Measurements from ENCODE around the gene SEC14L6. TPM values are rescaled to one million over a fixed set of nuclear protein-coding genes. Genes with fewer than 3 reads are reported as not detected.

SEC14L6 gene
- total RNA-seq, 2 experiments from 2014 or later = not detected

DNA sequence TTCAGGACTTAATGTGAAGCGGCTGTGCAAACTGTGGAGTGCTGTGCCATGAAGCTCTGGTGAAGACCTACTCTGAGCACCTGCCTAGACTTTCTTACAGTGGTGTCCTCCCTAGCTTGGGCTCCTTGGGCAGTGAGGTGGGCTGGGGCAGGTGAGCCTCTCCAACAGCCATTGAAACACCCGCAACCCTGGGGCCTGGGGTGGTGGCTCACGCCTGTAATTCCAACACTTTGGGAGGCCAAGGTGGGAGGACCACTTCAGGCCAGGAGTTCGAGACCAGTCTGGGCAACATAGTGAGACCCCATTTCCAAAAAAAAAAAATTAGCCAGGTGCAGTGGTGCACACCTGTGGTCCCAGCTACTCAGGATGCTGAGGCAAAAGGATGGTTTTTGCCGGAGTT lies 60.4 kb downstream of the SEC14L6 start:
- TF ChIP-seq, protein P1, sequence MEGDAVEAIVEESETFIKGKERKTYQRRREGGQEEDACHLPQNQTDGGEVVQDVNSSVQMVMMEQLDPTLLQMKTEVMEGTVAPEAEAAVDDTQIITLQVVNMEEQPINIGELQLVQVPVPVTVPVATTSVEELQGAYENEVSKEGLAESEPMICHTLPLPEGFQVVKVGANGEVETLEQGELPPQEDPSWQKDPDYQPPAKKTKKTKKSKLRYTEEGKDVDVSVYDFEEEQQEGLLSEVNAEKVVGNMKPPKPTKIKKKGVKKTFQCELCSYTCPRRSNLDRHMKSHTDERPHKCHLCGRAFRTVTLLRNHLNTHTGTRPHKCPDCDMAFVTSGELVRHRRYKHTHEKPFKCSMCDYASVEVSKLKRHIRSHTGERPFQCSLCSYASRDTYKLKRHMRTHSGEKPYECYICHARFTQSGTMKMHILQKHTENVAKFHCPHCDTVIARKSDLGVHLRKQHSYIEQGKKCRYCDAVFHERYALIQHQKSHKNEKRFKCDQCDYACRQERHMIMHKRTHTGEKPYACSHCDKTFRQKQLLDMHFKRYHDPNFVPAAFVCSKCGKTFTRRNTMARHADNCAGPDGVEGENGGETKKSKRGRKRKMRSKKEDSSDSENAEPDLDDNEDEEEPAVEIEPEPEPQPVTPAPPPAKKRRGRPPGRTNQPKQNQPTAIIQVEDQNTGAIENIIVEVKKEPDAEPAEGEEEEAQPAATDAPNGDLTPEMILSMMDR (conservative IDR thresholded peaks at IDR 0.05; ENCODE audit: low read length) = no peak
- no peak for TF ChIP-seq EZH2phosphoT487 (IDR thresholded peaks at IDR 0.05; ENCODE audit: borderline replicate concordance, low read depth, low read length)
- DNase-seq (ENCODE audit: low spot score) = no peak
- H3K4me3 ChIP-seq (ENCODE audit: low read depth, low read length, poor library complexity, severe bottlenecking) = no peak overlapping the region
- no peak overlapping the region for H2AFZ ChIP-seq (ENCODE audit: low read length)
- ChIA-PET CTCF (ENCODE audit: unreplicated experiment) (interaction anchor here (0.6 kb wide), 1 partner anchor 448 kb away, joined by 3 read pairs; no protein-coding TSS in a partner anchor), POLR2A (no interaction called here)
- H3K4me2 ChIP-seq (ENCODE audit: low read length) = no peak overlapping the region
- no TSS peak for BruUV-seq (replicated peaks)
- intact Hi-C loops (cut with micrococcal nuclease; ENCODE audit: unreplicated experiment) = loop anchor here (10.0 kb wide), 1 partner anchor 201 kb away; the partner anchor contains the start of gene CASTOR1
- no peaks in the 10 kb centered on the region for H3K36me3 ChIP-seq (ENCODE audit: insufficient read depth, low read length)
- no peak overlapping the region for H3K27ac ChIP-seq (ENCODE audit: low read depth, low read length, poor library complexity, severe bottlenecking)
- no peaks in the 10 kb centered on the region for H4K20me1 ChIP-seq (ENCODE audit: insufficient read depth, low read length)
- no peaks in the 10 kb centered on the region for H3K79me2 ChIP-seq (ENCODE audit: insufficient read depth, low read depth, low read length)
- no peaks in the 10 kb centered on the region for H3K9me2 ChIP-seq (ENCODE audit: insufficient read depth, low read length)
- no peaks in the 10 kb centered on the region for H3K4me1 ChIP-seq (ENCODE audit: insufficient read depth, low read length, poor library complexity, severe bottlenecking)
- no peaks in the 10 kb centered on the region for H3K9me3 ChIP-seq (ENCODE audit: low read length)

DNA sequence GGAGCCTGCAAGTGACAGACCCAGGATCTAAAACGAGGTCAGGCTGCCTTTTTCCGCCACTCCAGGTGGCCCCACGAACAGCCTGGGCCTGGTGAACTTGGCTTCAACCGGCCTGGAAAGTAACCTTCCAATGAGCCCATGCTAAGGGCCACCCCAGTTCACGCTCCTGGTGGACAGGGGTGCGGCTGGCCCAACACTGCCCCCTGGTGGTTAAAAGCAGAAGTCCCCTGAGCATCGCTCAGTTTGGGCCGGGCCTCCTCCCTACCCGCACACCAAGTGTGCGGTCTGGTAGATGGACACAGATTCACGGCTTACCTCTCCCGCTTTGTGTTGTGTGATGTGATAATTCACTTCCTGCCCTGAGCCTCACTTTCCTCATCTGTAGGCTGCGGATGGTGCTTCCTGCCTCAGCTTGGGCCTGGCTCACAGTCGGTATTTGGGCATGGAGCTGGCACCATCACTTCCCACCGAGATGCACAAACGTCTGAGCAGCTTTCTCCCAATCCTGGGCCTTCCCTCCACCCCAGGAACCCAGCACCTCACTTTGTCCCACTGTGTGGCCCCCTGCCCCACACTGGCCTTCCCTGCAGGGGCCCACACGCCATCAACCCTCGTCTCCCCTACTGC lies 61.1 kb downstream of the SEC14L6 start:
- Histone ChIP-seq H3K4me3 (ENCODE audit: low read depth, low read length, poor library complexity, severe bottlenecking) (no peak overlapping the region), H3K4me1 (ENCODE audit: insufficient read depth, low read length, poor library complexity, severe bottlenecking) (no peaks in the 10 kb centered on the region), H3K4me2 (ENCODE audit: low read length) (no peak overlapping the region), H3K36me3 (ENCODE audit: insufficient read depth, low read length) (no peaks in the 10 kb centered on the region), H3K9me3 (ENCODE audit: low read length) (no peaks in the 10 kb centered on the region), H3K27ac (ENCODE audit: low read depth, low read length, poor library complexity, severe bottlenecking) (no peak overlapping the region), H3K9me2 (ENCODE audit: insufficient read depth, low read length) (no peaks in the 10 kb centered on the region), H3K79me2 (ENCODE audit: insufficient read depth, low read depth, low read length) (no peaks in the 10 kb centered on the region), H2AFZ (ENCODE audit: low read length) (no peak overlapping the region), H4K20me1 (ENCODE audit: insufficient read depth, low read length) (no peaks in the 10 kb centered on the region)
- POLR2A ChIA-PET = interaction anchor here (0.7 kb wide), 1 partner anchor 113 kb away, joined by 3 read pairs; no protein-coding TSS in a partner anchor
- DNase-seq (ENCODE audit: low spot score) = peak; percentile 59
- CTCF ChIA-PET (ENCODE audit: unreplicated experiment) = interaction anchor here (0.6 kb wide), 1 partner anchor 449 kb away, joined by 3 read pairs; no protein-coding TSS in a partner anchor
- BruUV-seq (replicated peaks) = no TSS peak
- TF ChIP-seq EZH2phosphoT487 (IDR thresholded peaks at IDR 0.05; ENCODE audit: borderline replicate concordance, low read depth, low read length) = no peak
- TF ChIP-seq, protein P1 (conservative IDR thresholded peaks at IDR 0.05; ENCODE audit: low read length) = peak; percentile 89
- intact Hi-C loops (cut with micrococcal nuclease; ENCODE audit: unreplicated experiment) = loop anchor here (2.0 to 10.0 kb wide), 3 partner anchors 41 to 201 kb away; partner anchors contain the start of gene CASTOR1

DNA sequence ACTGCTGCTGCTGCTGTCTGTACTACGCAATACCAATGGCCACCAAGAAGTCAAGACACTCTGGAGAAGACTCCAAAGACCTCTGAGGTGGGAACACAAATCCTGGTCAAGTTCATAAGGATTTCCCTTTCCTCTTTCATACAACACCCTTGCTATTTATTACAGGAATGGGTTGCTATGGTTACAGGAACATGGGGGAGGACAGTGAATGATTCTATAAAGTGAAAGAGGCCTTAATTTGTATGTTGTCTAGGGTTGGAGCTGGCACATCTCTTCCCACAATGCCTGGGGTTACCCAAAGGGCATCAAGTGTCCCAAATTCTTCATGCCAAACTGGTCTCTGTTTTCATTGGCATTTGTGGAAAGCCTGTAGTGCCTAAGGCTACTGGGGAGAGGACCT lies 63.4 kb downstream of the SEC14L6 start:
- ChIA-PET CTCF (ENCODE audit: unreplicated experiment) (no interaction called here), POLR2A (no interaction called here)
- Histone ChIP-seq H3K9me2 (ENCODE audit: insufficient read depth, low read length) (no peaks in the 10 kb centered on the region), H2AFZ (ENCODE audit: low read length) (no peak overlapping the region), H3K4me3 (ENCODE audit: low read depth, low read length, poor library complexity, severe bottlenecking) (no peak overlapping the region), H3K4me2 (ENCODE audit: low read length) (no peak overlapping the region), H3K27ac (ENCODE audit: low read depth, low read length, poor library complexity, severe bottlenecking) (no peak overlapping the region), H3K4me1 (ENCODE audit: insufficient read depth, low read length, poor library complexity, severe bottlenecking) (no peaks in the 10 kb centered on the region), H3K36me3 (ENCODE audit: insufficient read depth, low read length) (no peaks in the 10 kb centered on the region), H4K20me1 (ENCODE audit: insufficient read depth, low read length) (no peaks in the 10 kb centered on the region), H3K79me2 (ENCODE audit: insufficient read depth, low read depth, low read length) (no peaks in the 10 kb centered on the region), H3K9me3 (ENCODE audit: low read length) (no peaks in the 10 kb centered on the region)
- TF ChIP-seq, protein P1 (conservative IDR thresholded peaks at IDR 0.05; ENCODE audit: low read length) = no peak
- no peak for TF ChIP-seq EZH2phosphoT487 (IDR thresholded peaks at IDR 0.05; ENCODE audit: borderline replicate concordance, low read depth, low read length)
- intact Hi-C loops (cut with micrococcal nuclease; ENCODE audit: unreplicated experiment) = loop anchor here (10.0 kb wide), 1 partner anchor 198 kb away; the partner anchor contains the start of gene CASTOR1
- no TSS peak for BruUV-seq (replicated peaks)
- DNase-seq (ENCODE audit: low spot score) = no peak
